HG02981 (cell line): Measurements from ENCODE around the gene ATP5PB.

ENCODE experiments used
- ATAC-seq: cut with Tn5 transposase; IDR thresholded peaks from one replicate; pipeline ENCODE4 v1.9.1; 2021; ENCODE audit warnings: mild to moderate bottlenecking, moderate library complexity; ENCODE audit not compliant: unreplicated experiment

Gene ATP5PB

DNA sequence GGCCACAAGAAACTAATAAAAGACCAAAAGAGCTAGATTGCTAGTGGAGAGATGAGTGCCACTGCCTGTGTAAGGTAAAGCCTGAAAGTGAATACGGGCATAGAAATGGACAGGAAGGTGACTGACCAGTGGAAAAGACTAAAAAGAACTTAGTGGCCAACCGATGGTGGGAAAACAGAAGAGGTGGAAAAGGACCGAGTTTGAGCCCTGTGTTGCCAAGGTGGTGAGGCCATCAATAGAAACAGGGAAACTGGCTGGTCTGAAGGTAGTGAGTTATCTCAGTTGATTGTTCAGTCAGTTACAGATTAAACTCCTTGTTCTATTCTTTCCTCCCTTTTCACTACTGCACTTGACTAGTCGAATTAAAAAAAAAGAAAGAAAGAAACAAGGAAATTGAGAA is 2.7 kb upstream of the ATP5PB start:
- ATAC-seq = no peak

DNA sequence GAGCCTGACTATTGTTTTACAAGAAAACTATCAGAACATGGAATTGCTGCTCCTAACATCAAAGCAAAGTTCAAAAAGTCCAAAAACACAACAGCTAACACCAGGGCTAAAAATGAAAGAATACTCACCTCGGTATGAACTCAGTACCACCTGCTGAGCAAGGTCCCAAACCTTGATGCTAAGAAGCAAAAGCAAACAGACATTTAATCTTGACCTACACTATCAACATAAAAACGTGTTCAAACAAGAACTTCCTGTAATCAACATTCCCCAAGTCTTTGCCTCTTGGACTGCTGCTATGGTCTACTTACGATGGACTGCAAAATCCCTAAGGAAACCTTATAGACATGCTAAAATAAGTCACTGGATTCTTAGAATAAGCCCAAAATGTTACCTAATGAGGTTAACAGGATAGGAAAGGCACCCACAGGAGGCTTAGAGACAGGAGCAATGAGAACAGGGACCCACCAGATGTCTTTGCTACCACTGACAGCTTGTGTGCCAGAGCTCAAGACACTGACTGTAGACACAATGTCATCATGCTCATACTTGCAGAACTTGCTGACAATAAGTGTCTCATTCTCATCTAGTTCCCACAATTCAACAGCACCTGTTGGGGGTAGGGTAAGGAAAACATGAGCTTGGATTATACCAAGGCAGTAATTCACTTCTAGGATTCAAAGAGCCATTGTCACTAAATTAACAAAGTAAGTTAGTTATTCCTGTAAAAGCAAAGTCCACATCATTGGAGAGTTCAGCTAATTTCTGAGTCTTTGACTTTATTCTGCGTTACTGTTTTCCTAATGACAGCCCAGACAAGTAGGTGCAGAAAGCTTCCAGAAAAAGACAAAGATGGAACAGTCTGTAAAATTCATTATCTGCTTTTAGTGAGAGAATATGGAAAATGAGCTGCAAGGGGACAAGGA is 2.0 kb upstream of the ATP5PB start:
- ATAC-seq = no peak

DNA sequence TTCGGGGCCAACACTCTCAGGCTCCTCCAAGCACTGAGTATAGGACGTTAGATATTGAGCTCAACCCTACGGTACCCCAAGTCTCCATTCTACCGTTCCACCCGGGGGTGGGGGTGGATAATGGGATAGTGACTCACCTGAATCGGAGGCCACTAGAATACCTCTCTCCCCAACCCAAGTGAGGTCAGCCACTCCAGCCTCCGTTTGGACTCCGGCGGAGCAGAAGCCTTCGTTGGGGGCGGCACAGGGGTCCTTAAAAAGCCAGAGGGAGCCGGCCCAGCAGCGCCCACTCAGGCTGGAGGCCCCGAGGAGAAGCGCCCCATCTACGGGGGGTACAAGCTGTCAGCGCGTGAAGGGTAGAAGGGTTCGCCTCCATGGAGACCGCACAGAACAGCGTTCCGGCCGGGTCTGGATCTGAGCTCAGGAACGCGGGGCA is 764 bp upstream of the ATP5PB start:
- peak; percentile 28 for ATAC-seq

DNA sequence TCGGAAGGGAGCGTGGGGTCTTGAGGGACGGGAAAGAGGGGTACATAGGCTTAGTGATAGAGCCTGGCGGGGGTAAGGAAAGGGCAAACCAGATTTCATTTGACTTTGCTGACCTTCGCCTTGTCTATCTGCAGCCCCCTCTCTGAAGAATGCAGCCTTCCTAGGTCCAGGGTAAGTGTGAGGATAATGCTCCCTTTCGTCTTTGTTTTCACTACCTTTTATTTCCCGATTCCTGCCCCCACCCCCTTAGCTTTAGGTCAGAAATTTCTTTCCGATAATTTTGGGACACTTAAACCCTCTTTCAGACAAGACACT is 396 bp downstream of the ATP5PB start:
- no peak for ATAC-seq

DNA sequence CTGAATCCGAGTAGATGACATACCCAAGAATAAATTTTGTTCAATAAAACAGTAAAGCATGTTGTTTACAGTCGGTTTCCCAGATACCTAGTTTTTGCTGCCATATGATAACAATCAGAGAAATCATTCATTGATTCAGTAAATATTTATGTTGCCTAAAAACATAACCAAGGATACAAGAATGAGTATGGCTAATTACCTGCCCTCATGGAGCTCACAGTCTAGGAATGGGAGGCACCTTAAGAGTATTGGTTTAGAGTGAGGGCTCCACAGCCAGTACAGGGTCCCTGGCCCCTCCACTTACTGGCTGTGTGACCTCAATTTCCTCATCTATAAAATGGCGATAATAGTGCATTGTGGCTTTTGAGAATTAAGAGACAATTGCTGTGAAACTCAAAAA is 921 bp downstream of the ATP5PB start:
- ATAC-seq = no peak

DNA sequence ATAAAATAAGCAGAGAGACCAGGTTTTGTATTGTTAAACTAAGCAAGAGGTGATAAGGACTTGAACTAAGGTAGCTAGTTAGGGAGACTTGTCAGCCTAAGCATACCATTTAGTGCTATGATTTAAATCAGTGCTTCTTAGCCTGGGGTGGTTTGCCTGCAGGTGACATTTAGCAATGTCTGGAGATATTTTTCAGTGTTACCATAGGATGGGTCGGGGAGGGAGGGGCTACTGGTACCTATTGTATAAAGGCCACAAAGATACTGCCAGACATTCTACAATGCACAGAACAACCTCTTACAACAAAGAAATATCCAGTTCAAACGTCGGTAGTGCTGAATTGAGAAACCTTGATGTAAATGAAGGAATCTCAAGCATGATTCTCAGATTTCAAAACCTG is 3.3 kb downstream of the ATP5PB start:
- ATAC-seq = no peak

DNA sequence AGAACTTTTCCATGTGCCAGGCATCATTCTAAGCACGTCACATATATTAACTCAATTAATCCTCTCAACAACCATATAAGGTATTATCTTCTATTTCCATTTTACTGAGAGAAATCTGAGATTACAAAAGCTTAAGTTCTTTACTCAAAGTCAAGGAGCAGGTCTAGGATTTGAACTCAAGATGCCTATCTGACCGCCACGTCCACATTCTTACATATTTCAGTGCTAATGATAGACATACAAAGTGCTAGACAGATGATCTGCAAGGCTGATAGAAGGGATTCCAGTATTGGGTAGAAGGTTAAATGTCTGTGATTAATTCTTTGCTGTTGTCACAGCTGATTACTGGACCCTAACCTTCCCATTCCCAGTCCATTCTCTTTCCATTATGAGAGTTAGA is 4.4 kb downstream of the ATP5PB start:
- ATAC-seq = no peak

DNA sequence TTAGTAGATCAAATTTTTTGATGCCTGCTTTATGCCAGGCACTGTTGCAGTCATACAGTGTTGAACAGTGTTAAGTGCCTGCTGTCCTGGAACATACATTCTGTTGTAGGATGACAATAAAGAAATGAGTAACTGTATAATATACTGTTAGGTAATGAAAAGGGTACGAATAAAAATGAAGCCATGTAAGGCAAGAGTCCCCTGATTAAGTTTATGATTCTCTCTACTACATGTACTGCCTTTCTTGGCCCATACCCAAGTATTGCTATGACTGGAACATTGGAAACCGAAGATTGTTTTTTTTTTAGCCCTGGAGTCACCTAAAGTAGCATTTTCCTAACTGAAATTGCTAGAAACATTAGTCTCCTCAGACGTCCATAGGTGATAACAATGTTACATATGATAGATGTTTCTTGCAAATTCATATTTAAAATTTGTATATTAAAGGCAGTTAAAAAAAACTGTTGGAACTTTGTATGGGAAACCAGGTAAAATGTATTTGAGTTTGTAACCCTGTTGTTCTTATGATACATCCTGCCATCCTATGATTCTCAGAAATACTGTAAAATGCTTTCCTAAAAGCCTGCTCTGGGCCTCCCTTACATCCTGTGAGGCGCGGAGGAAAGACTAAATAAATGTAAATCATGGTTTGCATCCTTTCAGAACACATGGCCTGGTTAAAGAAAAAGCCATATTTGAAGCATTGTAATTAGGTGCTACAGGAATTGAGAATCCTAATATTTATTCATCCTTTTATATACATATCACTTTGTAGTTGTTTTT is 5.8 kb downstream of the ATP5PB start:
- no peak for ATAC-seq

DNA sequence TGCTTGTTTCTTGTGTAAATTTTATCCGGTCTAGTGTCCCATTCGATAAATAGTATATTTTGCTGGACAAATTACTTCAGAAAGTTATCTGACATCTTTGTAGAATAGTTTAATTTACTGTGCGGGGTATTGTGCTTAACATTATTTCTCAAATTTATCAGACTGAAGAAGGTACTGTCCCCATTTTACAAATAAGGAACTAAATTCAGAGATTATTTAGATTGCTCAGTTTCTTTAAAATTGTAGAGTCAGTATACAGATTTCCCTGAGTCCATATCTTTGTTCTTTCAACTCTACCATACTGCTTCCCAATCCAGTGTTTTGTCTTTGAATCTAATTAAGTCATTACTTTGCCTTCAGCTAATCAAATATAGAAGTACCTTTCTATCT is 6.4 kb downstream of the ATP5PB start:
- ATAC-seq = no peak

DNA sequence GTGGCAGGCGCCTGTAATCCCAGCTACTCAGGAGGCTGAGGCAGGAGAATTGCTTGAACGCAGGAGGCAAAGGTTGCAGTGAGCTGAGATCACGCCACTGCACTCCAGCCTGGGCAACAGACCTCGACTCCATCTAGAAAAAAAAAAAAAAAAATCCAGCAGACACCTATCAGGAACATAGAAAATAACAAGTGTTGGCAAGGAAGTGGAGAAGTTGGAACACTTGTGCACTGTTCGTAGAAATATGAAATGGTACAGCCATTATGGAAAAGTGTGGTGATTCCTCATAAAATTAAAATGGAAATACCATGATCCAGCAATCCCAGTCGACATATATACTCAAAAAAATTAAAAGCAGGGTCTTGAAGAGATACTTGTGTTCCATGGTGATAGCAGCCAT is 12.5 kb downstream of the ATP5PB start:
- no peak for ATAC-seq

DNA sequence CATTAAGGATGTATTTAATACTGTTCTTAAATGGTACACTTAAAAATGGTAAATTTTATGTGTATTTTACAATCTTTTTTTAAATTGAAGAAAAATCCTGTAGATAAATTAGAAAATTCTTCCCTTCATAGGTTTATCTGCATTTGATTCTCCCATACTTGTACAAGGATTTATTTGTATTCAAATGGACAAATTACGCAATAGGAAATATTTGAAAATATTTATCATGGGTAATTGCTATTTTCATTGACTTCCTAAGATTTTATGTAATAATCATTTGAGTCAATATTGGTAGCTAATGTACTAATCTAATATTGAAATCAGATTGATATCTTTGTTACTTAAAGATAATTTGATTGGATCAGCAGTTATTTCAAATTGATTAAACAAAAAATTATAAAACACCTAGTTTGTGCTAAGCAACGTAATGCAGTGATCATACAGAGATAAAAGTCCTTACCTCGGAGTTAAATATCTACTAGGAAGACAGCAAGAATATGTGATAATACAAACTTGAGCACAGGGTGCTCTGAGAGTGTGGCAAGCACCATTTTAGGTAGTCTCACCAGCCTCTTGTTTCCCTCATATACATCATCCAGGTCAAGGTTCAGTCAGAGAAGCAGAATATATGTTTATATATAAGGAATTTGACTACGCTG is 13.2 kb downstream of the ATP5PB start:
- ATAC-seq = no peak

DNA sequence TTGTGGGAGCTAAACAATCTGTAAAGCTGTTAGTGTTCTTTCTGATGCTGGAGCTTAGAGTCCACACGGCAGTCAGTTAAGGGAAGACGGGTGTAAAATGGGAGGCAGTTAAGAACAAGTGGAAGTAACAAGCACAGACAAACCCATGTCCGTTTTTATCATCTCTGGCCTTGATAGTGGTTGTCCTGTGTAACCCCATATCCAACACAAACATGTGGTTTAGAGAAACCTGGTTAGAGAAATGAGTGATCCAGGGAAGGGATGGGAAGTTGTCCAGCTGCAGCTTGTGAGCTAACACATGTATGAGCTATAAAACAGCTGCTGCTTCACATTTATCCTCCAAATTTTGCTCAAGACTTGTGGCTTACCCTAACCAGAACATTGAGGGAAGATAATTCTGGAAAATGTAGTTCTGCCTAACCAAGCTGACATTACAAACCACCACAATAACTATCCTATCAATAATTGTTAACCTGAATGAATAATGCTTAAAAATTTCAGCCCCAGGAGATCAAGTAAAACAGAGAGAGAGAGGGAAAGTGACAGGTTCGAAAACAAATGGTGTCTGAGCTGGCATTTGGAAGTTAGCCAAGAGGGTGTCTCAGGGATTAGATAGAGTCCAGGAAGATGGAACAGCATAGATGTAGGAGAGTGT is 13.9 kb downstream of the ATP5PB start:
- ATAC-seq = no peak

DNA sequence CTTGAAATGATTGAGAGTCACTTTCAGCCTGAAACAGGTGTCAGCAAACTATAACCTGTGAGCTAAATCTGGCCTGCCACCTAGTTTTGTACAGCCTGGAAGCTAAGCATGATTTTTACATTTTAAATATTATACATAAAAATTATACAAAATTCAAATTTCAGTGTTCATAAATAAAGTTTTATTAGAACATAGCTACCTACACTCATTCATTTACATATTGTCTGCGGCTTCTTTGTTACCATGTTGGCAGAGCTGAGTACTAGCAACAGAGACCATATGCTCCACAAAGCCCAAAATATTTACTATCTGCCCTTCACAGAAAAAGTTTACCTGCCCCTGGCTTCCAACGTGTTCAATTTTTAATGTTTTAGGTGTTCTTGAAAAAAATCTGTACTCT is 16.5 kb downstream of the ATP5PB start:
- ATAC-seq = no peak

DNA sequence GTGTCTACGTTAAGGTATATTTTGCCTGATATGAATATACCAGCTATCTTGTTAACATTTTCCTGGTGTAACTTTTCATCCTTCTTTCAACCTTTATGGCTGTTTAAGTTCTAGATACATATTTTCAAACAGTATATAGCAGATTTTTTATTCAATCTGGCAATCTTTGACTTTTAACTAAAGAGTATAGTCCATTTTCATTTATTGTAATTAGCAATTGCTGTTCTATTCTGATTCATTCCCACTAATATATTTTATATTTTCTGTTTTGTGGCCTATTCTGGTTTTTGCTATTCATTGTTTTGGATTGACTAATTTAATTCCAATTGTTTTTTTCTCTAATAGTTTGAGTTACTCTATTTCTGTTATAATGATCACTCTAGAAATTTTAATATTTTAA is 17.2 kb downstream of the ATP5PB start:
- no peak for ATAC-seq

DNA sequence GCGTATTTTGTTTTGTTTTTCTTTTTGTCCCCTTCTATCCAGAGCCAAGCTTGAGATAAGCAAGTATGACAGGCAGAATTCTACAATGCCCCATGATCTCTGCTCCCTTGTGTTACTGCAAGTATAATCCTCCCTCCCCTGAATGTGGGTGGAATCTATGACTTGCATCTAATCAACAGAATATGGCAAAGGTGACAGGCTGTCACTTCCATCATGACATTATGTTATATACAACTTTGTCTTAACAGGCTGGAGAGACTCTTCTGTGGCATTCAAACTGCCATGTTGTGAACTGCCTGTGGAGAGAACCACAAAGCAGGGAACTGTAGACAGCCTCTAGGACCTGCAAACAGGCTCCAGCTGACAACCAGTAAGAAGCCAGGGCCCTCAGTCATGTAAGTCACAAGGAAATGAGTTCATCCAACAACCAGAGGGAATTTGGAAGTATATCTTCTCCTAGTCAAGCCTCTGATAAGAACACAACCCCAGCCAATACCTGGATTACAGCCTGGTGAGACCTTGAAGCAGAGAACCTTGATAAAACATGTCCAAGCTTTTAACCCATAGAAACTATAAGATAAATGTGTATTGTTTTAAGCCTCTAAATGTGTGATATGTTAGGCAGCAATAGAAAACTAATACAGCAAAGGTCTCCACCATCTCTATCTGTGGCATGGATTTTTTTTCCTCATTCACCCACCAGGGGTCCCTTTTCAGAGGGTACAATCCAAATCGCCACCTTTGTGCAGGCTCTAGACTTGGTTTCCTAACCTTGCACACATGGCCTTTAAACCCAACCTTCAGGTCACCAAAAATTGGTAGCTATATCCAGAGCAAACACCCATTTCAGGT is 18.8 kb downstream of the ATP5PB start:
- no peak for ATAC-seq

DNA sequence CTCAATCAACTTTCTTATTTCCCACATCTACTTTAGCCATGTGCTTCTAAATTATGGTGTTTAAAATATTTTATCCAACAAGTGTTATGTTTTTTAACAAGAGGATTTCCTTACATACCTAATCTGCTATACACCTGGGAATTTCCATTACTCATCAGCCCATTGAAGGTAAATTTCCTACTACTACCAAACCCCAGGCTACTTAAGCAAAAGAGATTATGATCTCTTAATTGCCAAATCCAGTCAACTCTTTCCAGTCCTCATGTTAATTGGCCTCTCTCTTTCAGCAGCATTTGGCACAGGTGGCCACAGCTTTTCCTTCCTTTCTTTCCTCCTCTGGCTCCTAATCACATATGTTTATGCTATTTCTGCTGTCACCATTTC is 19.4 kb downstream of the ATP5PB start:
- no peak for ATAC-seq

DNA sequence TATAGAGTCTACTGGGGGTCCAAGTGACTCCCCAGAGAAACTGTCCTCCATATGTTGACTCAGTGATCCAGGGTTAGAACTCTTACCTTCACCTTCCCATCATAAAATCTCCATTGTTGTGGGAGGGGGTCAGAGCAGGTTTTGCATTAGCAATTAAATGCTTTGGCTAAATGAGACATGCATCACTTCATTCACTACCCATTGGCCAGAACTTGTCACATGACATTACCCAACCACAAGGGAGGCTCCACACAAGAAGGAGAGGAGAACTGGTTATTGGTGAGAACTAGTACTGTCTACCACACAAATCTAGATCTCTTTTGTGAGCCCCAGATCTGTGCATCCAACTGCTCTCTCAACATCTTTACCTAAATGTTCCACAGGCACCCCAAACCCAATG is 20.3 kb downstream of the ATP5PB start:
- no peak for ATAC-seq

DNA sequence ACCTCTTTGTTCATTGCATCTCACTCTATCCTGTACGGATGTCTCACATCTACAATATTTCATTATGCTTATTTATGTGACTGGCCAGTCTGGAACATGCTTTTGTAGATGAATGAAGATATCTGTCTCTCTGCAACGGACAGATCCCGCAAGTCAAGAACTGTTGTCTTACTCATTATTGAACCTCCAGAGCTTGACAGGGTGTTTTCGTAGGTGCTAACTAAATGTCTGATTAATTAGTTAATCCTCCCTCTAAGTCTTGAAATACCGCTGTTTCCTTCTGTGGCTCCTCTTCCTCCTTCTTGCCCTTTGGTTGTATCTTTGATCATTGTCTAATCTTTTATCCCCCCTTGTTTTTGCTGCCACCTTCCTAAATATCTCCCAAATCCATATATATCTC is 21.3 kb downstream of the ATP5PB start:
- ATAC-seq = no peak

DNA sequence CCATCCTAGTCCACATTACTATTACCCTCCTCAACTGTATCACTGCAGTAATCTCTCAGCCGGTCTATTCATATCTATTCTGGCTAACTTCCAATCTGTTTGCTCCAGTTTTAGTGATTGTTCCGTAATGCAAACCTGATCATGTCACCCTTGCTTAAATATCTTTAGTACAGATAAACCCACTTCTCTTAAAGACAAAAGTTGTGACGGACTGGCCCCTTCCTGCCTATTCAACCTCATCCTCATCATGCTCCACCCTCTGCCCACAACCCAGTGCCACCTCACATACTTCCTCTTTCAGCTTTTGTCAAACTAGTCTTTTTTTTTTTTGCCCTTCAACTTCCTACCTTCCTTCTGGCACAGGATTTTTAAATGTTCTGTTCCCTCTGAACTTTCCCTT is 21.7 kb downstream of the ATP5PB start:
- ATAC-seq = no peak

DNA sequence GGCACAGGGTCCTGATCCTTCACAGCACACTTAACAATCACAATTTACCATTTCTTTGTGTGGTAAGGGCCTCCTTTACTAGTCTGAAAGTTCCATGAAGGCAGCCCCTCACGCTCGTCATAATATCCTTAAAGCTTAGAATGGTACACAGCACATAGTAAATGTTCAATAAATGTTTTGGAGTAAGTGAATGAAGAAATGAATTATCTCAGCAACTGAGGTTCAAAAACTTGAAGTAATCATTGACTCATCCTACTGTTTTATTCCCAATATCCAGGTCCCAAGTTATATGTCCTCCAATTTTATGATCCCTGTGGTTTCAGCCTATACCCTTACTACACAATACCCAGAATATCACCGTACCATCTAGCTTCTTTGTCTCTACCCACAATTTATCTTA is 22.3 kb downstream of the ATP5PB start:
- ATAC-seq = no peak
